H1 (cell line): ENCODE data around the gene ATP13A2.

ENCODE experiments used
- PHF8 ChIP-seq: fragments of 200-600 bp; sonication (generic); conservative IDR thresholded peaks from 2 replicates; pipeline ENCODE4 v1.7.1; 2012; ENCODE audit warnings: low read depth, mild to moderate bottlenecking, inconsistent platforms, low read length, moderate library complexity
- SRF ChIP-seq: IDR thresholded peaks from 2 replicates; pipeline ENCODE4 v1.6.1; 2011; ENCODE audit warnings: mild to moderate bottlenecking, low read depth, low read length, moderate library complexity
- TAF7 ChIP-seq: optimal IDR thresholded peaks from 2 replicates; pipeline ENCODE3; 2011; ENCODE audit warnings: low read depth, mild to moderate bottlenecking, inconsistent platforms, low read length, moderate library complexity, borderline replicate concordance

DNA sequence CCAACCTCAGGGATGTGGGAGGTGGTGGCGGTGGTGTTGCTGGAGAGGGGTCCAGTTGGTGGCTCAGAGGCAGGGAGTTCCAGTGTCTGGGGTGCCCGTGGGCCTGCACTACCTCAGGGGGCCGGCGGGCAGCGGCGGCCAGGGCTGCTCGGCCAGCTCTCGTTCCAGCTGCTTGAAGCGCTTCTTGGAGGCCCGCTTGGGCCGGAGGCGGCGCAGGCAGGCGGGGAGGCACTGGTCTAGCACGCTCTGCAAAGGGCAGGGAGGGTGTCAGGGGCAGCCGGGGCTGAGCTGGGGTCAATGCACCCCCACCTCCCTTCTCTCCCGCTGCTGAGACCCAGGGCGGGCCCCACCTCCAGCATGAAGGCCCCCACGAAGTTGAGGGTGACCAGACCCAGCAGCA, 25.6 kb downstream of the ATP13A2 start:
- TF ChIP-seq SRF (no peak), PHF8 (no peak), TAF7 (no peak)
